ENCODE measurements around the gene PON3.

PON3 gene

GRCh38 chr7:95340491-95340890 lies 55.7 kb downstream of the PON3 start:
- DNase-seq (ENCODE audit: low read depth), result no peak

GRCh38 chr7:95338832-95339231 lies 57.3 kb downstream of the PON3 start:
- no peak for DNase-seq (ENCODE audit: low read depth)

GRCh38 chr7:95335093-95335492 lies 61.1 kb downstream of the PON3 start:
- DNase-seq (ENCODE audit: low read depth), result peak; percentile 73

GRCh38 chr7:95334447-95334846 lies 61.7 kb downstream of the PON3 start:
- no peak for DNase-seq (ENCODE audit: low read depth)

- DNase-seq (ENCODE audit: low read depth), result no peak
Measured at GRCh38 chr7:95330961-95331337, 65.2 kb downstream of the PON3 start.

- DNase-seq (ENCODE audit: low read depth), result no peak
Measured at GRCh38 chr7:95330204-95330960, 65.8 kb downstream of the PON3 start.

GRCh38 chr7:95327356-95327755 lies 68.8 kb downstream of the PON3 start:
- DNase-seq (ENCODE audit: low read depth), result no peak

GRCh38 chr7:95324431-95324830 lies 71.7 kb downstream of the PON3 start, which contains the start of gene PON1:
PON1 (minus strand) TSS chr7:95324532; CDS start chr7:95324475, 57 bp downstream.
- no peak for DNase-seq (ENCODE audit: low read depth)

- DNase-seq (ENCODE audit: low read depth), result no peak
Measured at GRCh38 chr7:95323410-95324129, 72.6 kb downstream of the PON3 start.

- DNase-seq (ENCODE audit: low read depth), result no peak
Measured at GRCh38 chr7:95322854-95323253, 73.3 kb downstream of the PON3 start.

- no peak for DNase-seq (ENCODE audit: low read depth)
Measured at GRCh38 chr7:95322396-95322795, 73.8 kb downstream of the PON3 start.

- DNase-seq (ENCODE audit: low read depth), result no peak
Measured at GRCh38 chr7:95321720-95322119, 74.5 kb downstream of the PON3 start.

- no peak for DNase-seq (ENCODE audit: low read depth)
Measured at GRCh38 chr7:95320651-95321050, 75.5 kb downstream of the PON3 start.

GRCh38 chr7:95319570-95319969 lies 76.6 kb downstream of the PON3 start:
- no peak for DNase-seq (ENCODE audit: low read depth)

GRCh38 chr7:95318501-95319100 lies 77.6 kb downstream of the PON3 start:
- no peak for DNase-seq (ENCODE audit: low read depth)

GRCh38 chr7:95317966-95318365 lies 78.2 kb downstream of the PON3 start:
- DNase-seq (ENCODE audit: low read depth), result no peak

GRCh38 chr7:95317546-95317945 lies 78.6 kb downstream of the PON3 start:
- no peak for DNase-seq (ENCODE audit: low read depth)

GRCh38 chr7:95316588-95316987 lies 79.6 kb downstream of the PON3 start:
- DNase-seq (ENCODE audit: low read depth), result no peak

- DNase-seq (ENCODE audit: low read depth), result no peak
Measured at GRCh38 chr7:95312561-95312960, 83.6 kb downstream of the PON3 start.

- no peak for DNase-seq (ENCODE audit: low read depth)
Measured at GRCh38 chr7:95311389-95311788, 84.8 kb downstream of the PON3 start.

GRCh38 chr7:95309951-95310350 lies 86.2 kb downstream of the PON3 start:
- DNase-seq (ENCODE audit: low read depth), result no peak
